GM10266 (cell line): Measurements from ENCODE around the gene KRTAP10-12.

Experiments
- DNase-seq: peaks from one replicate; pipeline ENCODE4 v3.0.0; 2012; ENCODE audit errors: extremely low spot score
- TF ChIP-seq, protein P1 (sequence below): IDR thresholded peaks from 2 replicates; pipeline ENCODE4 v1.5.1; 2012; ENCODE audit warnings: mild to moderate bottlenecking, low read depth; ENCODE audit not compliant: control insufficient read depth, insufficient read depth; ENCODE audit errors: missing control alignments

KRTAP10-12 gene

GRCh38 chr21:44664691-44665090 lies 32.3 kb upstream of the KRTAP10-12 start:
- TF ChIP-seq, protein P1, sequence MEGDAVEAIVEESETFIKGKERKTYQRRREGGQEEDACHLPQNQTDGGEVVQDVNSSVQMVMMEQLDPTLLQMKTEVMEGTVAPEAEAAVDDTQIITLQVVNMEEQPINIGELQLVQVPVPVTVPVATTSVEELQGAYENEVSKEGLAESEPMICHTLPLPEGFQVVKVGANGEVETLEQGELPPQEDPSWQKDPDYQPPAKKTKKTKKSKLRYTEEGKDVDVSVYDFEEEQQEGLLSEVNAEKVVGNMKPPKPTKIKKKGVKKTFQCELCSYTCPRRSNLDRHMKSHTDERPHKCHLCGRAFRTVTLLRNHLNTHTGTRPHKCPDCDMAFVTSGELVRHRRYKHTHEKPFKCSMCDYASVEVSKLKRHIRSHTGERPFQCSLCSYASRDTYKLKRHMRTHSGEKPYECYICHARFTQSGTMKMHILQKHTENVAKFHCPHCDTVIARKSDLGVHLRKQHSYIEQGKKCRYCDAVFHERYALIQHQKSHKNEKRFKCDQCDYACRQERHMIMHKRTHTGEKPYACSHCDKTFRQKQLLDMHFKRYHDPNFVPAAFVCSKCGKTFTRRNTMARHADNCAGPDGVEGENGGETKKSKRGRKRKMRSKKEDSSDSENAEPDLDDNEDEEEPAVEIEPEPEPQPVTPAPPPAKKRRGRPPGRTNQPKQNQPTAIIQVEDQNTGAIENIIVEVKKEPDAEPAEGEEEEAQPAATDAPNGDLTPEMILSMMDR, result no peak

DNA sequence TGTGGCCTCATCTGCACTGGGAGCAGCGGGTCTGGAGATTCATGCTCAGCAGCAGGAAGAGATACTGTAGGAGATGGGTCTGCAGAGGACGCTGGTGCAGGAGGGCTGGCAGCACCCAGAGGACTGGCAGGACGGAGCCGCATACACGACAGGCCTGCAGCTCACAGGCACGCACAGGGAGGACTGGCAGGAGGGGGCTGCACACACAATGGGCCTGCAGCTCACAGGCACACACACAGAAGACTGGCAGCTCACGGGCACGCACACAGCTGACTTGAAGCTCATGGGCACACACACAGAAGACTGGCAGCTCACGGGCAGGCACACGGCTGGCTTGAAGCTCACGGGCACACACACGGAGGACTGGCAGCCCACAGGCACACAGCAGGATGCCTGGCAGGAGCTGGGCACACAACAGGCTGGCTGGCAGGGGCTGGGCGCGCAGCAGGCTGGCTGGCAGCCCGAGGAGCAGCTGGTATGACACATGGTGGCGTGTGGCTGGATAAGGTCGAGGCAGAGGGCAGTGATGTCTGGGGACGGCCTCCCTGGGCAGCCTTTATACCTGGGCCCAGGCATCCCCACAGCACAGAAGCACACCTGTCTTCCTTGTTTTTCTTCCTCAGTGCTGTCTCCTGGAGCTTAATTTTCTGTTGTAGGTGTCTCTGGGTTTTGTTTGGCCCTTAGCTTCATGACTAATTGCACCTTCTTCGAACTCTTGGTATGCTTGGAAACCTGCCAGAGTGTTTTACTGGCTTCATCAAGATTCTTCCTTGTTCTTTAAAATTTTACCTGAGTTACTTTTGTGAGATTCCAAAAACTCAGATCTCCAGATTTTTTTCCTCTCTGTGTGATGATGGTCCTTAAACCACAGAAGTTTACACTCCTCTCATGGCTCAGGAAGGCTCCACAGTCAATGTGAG lies 30.3 kb upstream of the KRTAP10-12 start, which contains the start of gene KRTAP12-2:
KRTAP12-2 (minus strand) TSS at position 527 of the 920 bp plus-strand sequence; CDS start at position 486, 41 bp downstream.
- no peak for DNase-seq
- TF ChIP-seq, protein P1, result no peak

More at GRCh38 chr21:44664691-44665090, 32.3 kb upstream of the KRTAP10-12 start:
- DNase-seq, result no peak

- TF ChIP-seq, protein P1, result no peak
- no peak for DNase-seq
These were observed 29.4 kb upstream of the KRTAP10-12 start for GRCh38 chr21:44667612-44668011.

DNA sequence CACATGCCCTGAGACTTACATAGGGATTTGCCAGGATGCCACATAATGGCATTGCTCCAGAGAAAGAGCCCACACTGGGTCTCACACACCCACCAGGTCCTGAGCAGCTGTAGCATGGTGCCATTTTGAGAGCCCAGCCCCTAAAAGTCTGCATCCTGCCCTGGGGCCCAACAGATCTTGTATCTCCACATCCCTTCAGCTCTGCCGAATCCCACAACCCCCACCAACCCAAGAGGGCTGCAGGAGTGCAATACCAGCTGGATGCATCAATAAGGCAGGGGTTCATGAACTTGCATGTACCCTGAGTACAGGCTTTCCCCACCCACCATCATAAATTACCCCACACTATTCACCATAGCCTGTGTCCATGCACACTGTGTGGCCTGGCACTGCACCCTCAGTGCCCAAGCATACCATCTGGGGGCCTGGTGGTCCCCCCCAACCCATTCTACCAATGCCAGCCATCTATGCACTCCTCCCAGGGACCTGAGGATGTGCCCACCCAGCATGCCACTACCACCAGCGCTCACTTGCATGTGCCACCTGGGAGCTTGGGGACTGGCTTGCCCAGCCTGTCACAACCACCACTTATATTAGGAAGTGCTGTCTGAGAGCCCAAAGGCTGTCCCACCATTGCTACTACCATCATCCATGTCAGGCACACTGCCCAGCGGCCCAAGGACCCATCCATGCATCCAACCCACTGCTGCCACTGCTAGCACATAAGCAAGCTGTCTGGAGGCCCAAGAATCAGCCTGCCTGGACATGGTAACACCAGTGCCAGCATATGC lies 26.1 kb upstream of the KRTAP10-12 start:
- TF ChIP-seq, protein P1, result no peak
- DNase-seq, result no peak

- TF ChIP-seq, protein P1, result no peak
- DNase-seq, result no peak
These were observed 25.1 kb upstream of the KRTAP10-12 start for GRCh38 chr21:44671911-44672310.

DNA sequence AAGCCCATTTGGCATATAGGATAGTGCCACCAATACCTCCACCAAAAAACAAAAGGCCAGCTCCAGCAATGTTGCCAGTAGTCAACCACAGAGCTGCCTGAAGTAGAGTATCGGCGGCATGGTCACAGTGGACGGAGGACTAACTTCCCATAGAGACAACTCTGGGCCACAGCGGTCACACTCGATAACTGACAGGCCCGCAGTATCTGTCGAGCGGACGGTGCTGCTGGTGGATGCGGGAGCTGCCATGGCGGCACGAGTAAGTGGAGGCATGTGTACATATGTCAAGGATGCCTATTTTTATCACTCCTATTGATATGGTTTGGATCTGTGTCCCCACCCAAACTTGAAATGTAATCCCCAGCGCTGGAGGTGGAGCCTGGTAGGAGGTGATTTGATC lies 19.1 kb upstream of the KRTAP10-12 start:
- no peak for DNase-seq
- TF ChIP-seq, protein P1, result no peak
